ENCODE results near the gene AGFG2. TPM values are rescaled to one million over a fixed set of nuclear protein-coding genes. Genes with fewer than 3 reads are reported as not detected.

AGFG2 gene
- total and polyA plus RNA-seq, 4 donors: 37.2 to 48.8 (median 42.3) TPM

DNA sequence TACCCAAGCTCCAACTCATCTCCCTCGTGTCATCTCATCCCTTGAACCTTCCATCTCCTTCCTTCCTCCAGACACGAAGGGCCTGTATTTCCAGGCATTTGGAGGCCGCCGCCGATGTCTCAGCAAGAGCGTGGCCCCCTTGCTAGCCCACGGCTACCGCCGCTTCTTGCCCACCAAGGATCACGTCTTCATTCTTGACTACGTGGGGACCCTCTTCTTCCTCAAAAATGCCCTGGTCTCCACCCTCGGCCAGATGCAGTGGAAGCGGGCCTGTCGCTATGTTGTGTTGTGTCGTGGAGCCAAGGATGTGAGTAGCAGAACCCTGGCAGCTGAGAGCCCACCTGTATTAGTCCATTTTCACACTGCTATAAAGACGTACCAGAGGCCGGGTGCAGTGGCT is 52.6 kb downstream of the AGFG2 start:
- Histone ChIP-seq H3K27ac (ENCODE audit: low read depth in 1 of 2, low read length in 2 of 2) (no peak overlapping the region), H3K9me3 (ENCODE audit: control insufficient read depth in 4 of 4, low read length in 3 of 4) (no peaks in the 10 kb centered on the region), H3K36me3 (ENCODE audit: control insufficient read depth in 4 of 4, insufficient read depth in 3 of 4, low read depth in 1 of 4, low read length in 3 of 4) (no peaks in the 10 kb centered on the region), H3K4me1 (ENCODE audit: control insufficient read depth in 4 of 4, insufficient read depth in 4 of 4, low read length in 3 of 4) (peaks cover 0 to 5% (median 2%) of the 10 kb centered on the region in 4 donors), H3K4me3 (ENCODE audit: low read depth in 1 of 3, low read length in 3 of 3) (no peak overlapping the region), H3K27me3 (ENCODE audit: control insufficient read depth in 4 of 4, insufficient read depth in 4 of 4, low read length in 3 of 4) (no peaks in the 10 kb centered on the region), H3K9ac (ENCODE audit: low read depth in 1 of 2, low read length in 2 of 2) (no peak overlapping the region)
- DNase-seq (ENCODE audit: low spot score): no peak
- WGBS: 95% methylated on average over 17 of the region's 17 CpGs
- TF ChIP-seq ATF3 (IDR thresholded peaks at IDR 0.05) (no peak), FOXA2 (IDR thresholded peaks at IDR 0.05) (no peak), RAD21 (IDR thresholded peaks at IDR 0.05) (no peak), SP1 (IDR thresholded peaks at IDR 0.05) (no peak)

DNA sequence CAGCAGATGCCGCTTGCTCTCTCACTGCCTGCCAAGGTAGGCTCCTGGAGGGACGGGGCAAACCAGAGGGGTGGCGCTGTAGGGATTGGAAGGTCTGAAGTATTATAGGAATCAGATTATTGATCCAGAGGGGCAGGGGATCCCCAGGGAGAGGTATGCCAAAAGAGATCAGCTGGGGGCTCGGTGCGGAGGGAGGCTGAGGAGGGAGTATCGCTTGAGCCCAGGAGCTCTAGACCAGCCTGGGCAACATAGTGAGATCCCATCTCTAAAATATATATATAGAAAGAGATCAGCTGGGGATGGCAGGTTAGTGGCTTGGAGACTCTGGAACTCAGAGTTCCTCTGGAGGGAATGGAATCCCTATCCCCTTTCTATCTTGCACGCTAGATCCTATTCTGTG is 56.2 kb downstream of the AGFG2 start:
- DNase-seq (ENCODE audit: low spot score): no peak
- H3K9ac ChIP-seq (ENCODE audit: low read depth in 1 of 2, low read length in 2 of 2): no peak overlapping the region
- 97% methylated on average over 7 of the region's 7 CpGs for WGBS

GRCh38 chr7:100598425-100598824 is 59.4 kb downstream of the AGFG2 start:
- Histone ChIP-seq H3K9ac (ENCODE audit: low read depth in 1 of 2, low read length in 2 of 2) (no peak overlapping the region), H3K9me3 (ENCODE audit: control insufficient read depth in 4 of 4, low read length in 3 of 4) (no peaks in the 10 kb centered on the region), H3K27me3 (ENCODE audit: control insufficient read depth in 4 of 4, insufficient read depth in 4 of 4, low read length in 3 of 4) (no peaks in the 10 kb centered on the region), H3K36me3 (ENCODE audit: control insufficient read depth in 4 of 4, insufficient read depth in 3 of 4, low read depth in 1 of 4, low read length in 3 of 4) (no peaks in the 10 kb centered on the region), H3K4me1 (ENCODE audit: control insufficient read depth in 4 of 4, insufficient read depth in 4 of 4, low read length in 3 of 4) (peaks cover 4 to 15% (median 8%) of the 10 kb centered on the region in 4 donors), H3K4me3 (ENCODE audit: low read depth in 1 of 3, low read length in 3 of 3) (no peak overlapping the region), H3K27ac (ENCODE audit: low read depth in 1 of 2, low read length in 2 of 2) (no peak overlapping the region)
- WGBS: 95% methylated on average over 4 of the region's 4 CpGs
- DNase-seq (ENCODE audit: low spot score): no peak
- TF ChIP-seq NR2F2 (IDR thresholded peaks at IDR 0.05): no peak
- no peak for TF ChIP-seq ZBTB33 (IDR thresholded peaks at IDR 0.05)
- TF ChIP-seq HNF4A (conservative IDR thresholded peaks at IDR 0.05): no peak
- TF ChIP-seq, protein P1, sequence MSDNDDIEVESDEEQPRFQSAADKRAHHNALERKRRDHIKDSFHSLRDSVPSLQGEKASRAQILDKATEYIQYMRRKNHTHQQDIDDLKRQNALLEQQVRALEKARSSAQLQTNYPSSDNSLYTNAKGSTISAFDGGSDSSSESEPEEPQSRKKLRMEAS (IDR thresholded peaks at IDR 0.05): no peak
- no peak for TF ChIP-seq CTCF (IDR thresholded peaks at IDR 0.05; ENCODE audit: low read depth, low read length, missing input control)
- no peak for TF ChIP-seq SP1 (IDR thresholded peaks at IDR 0.05)
- no peak for TF ChIP-seq FOXA1 (IDR thresholded peaks at IDR 0.05)
- TF ChIP-seq, protein P2, sequence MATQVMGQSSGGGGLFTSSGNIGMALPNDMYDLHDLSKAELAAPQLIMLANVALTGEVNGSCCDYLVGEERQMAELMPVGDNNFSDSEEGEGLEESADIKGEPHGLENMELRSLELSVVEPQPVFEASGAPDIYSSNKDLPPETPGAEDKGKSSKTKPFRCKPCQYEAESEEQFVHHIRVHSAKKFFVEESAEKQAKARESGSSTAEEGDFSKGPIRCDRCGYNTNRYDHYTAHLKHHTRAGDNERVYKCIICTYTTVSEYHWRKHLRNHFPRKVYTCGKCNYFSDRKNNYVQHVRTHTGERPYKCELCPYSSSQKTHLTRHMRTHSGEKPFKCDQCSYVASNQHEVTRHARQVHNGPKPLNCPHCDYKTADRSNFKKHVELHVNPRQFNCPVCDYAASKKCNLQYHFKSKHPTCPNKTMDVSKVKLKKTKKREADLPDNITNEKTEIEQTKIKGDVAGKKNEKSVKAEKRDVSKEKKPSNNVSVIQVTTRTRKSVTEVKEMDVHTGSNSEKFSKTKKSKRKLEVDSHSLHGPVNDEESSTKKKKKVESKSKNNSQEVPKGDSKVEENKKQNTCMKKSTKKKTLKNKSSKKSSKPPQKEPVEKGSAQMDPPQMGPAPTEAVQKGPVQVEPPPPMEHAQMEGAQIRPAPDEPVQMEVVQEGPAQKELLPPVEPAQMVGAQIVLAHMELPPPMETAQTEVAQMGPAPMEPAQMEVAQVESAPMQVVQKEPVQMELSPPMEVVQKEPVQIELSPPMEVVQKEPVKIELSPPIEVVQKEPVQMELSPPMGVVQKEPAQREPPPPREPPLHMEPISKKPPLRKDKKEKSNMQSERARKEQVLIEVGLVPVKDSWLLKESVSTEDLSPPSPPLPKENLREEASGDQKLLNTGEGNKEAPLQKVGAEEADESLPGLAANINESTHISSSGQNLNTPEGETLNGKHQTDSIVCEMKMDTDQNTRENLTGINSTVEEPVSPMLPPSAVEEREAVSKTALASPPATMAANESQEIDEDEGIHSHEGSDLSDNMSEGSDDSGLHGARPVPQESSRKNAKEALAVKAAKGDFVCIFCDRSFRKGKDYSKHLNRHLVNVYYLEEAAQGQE (IDR thresholded peaks at IDR 0.05): no peak
- TF ChIP-seq HNF4G (IDR thresholded peaks at IDR 0.05): no peak

More for the DNA sequence above, 56.2 kb downstream of the AGFG2 start:
- Histone ChIP-seq H3K27me3 (ENCODE audit: control insufficient read depth in 4 of 4, insufficient read depth in 4 of 4, low read length in 3 of 4) (no peaks in the 10 kb centered on the region), H3K4me3 (ENCODE audit: low read depth in 1 of 3, low read length in 3 of 3) (no peak overlapping the region), H3K27ac (ENCODE audit: low read depth in 1 of 2, low read length in 2 of 2) (no peak overlapping the region), H3K4me1 (ENCODE audit: control insufficient read depth in 4 of 4, insufficient read depth in 4 of 4, low read length in 3 of 4) (no peaks in the 10 kb centered on the region), H3K36me3 (ENCODE audit: control insufficient read depth in 4 of 4, insufficient read depth in 3 of 4, low read depth in 1 of 4, low read length in 3 of 4) (no peaks in the 10 kb centered on the region), H3K9me3 (ENCODE audit: control insufficient read depth in 4 of 4, low read length in 3 of 4) (no peaks in the 10 kb centered on the region)
- TF ChIP-seq SP1 (IDR thresholded peaks at IDR 0.05): no peak
- no peak for TF ChIP-seq ZBTB33 (IDR thresholded peaks at IDR 0.05)
- no peak for TF ChIP-seq RXRA (IDR thresholded peaks at IDR 0.05)
- no peak for TF ChIP-seq TAF1 (conservative IDR thresholded peaks at IDR 0.05)
- no peak for TF ChIP-seq FOXA1 (IDR thresholded peaks at IDR 0.05)
- no peak for TF ChIP-seq NR2F2 (IDR thresholded peaks at IDR 0.05)
- no peak for TF ChIP-seq YY1 (IDR thresholded peaks at IDR 0.05)
- TF ChIP-seq HNF4A (conservative IDR thresholded peaks at IDR 0.05): no peak
- TF ChIP-seq JUND (IDR thresholded peaks at IDR 0.05): no peak
- TF ChIP-seq ATF3 (IDR thresholded peaks at IDR 0.05): no peak
- TF ChIP-seq EGR1 (IDR thresholded peaks at IDR 0.05; ENCODE audit: low read depth in 2 of 2): no peak

Data from liver (tissue), 9 donors.